ENCODE results near the gene EEIG1.

DNA sequence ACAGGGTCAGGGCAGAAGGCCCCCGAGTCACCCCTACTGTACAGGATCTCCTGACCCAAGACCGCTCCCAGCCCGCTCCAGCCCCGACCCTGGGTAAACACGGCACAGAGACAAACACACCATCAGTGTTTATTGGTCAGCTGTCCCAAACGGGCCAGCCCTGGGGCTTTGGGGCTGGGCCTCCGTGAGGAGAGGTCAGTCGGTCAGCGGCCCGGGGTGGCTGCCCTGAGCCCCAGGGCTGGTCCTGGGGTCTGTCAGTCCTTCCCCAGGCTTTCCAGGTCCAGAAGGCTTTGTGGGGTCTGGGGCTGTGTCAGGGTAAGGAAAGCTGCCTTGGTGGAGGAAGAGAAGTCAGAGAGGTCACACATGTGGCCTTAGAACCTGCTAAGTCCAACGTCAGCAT is 45.8 kb downstream of the EEIG1 start:
- TF ChIP-seq, protein P1, sequence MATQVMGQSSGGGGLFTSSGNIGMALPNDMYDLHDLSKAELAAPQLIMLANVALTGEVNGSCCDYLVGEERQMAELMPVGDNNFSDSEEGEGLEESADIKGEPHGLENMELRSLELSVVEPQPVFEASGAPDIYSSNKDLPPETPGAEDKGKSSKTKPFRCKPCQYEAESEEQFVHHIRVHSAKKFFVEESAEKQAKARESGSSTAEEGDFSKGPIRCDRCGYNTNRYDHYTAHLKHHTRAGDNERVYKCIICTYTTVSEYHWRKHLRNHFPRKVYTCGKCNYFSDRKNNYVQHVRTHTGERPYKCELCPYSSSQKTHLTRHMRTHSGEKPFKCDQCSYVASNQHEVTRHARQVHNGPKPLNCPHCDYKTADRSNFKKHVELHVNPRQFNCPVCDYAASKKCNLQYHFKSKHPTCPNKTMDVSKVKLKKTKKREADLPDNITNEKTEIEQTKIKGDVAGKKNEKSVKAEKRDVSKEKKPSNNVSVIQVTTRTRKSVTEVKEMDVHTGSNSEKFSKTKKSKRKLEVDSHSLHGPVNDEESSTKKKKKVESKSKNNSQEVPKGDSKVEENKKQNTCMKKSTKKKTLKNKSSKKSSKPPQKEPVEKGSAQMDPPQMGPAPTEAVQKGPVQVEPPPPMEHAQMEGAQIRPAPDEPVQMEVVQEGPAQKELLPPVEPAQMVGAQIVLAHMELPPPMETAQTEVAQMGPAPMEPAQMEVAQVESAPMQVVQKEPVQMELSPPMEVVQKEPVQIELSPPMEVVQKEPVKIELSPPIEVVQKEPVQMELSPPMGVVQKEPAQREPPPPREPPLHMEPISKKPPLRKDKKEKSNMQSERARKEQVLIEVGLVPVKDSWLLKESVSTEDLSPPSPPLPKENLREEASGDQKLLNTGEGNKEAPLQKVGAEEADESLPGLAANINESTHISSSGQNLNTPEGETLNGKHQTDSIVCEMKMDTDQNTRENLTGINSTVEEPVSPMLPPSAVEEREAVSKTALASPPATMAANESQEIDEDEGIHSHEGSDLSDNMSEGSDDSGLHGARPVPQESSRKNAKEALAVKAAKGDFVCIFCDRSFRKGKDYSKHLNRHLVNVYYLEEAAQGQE (IDR thresholded peaks at IDR 0.05; ENCODE audit: insufficient replicate concordance, low read depth) = no peak
- TF ChIP-seq, protein P2, sequence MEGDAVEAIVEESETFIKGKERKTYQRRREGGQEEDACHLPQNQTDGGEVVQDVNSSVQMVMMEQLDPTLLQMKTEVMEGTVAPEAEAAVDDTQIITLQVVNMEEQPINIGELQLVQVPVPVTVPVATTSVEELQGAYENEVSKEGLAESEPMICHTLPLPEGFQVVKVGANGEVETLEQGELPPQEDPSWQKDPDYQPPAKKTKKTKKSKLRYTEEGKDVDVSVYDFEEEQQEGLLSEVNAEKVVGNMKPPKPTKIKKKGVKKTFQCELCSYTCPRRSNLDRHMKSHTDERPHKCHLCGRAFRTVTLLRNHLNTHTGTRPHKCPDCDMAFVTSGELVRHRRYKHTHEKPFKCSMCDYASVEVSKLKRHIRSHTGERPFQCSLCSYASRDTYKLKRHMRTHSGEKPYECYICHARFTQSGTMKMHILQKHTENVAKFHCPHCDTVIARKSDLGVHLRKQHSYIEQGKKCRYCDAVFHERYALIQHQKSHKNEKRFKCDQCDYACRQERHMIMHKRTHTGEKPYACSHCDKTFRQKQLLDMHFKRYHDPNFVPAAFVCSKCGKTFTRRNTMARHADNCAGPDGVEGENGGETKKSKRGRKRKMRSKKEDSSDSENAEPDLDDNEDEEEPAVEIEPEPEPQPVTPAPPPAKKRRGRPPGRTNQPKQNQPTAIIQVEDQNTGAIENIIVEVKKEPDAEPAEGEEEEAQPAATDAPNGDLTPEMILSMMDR (IDR thresholded peaks at IDR 0.05; ENCODE audit: insufficient read depth, low read length) = no peak
- TF ChIP-seq POLR2AphosphoS5 (IDR thresholded peaks at IDR 0.05; ENCODE audit: low read depth) = no peak

All from HL-60 (cell line).